ENCODE results near the gene MAP3K3.

Gene MAP3K3

DNA sequence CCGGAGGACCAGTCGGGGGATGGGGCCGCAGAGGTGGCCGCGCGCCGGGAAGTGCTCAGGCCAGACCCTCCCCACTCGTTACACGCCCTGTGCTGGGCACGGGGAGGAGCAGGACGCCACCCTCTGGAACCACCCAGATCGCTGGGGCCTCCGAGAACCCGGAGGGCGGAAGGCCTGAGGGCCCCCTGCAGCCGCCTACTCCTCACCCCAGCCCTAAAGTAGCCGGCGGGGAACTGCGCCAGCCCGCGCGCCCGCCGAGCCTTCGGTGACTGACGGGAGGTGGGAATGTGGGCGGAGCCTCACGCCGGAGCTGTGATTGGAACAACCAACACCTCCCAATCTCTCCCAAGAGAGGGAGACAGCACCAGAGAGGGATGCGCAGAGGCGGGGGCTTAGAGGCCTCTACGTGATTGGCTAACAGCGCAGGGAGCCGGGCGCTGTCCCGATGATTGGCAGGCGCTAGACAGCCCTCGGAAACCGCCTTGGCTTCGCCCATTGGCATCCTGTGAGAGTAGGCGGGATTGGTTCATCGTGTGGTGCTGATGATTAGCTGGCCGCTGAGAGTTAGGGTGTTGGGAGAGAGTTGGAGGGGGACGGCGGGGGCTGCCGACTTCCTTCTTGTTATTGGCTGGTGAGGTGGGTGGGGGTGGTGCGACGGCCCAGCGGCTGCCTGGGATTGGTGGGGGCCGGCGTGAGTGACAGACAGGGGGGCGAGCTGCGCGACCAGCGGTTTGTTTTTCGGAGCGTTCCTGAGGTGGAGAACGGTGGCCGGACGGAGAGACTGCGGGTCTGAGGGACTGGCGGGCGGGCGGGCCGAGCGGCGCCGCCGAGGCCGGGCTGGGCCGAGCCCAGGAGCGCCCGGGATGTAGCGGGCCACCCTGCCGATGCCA lies at the start of gene MAP3K3:
MAP3K3 (plus strand) TSS at position 734 of the 890 bp plus-strand sequence. CDS start 343 bp downstream, outside the sequence.
- DNase-seq = peak; percentile 100

DNA sequence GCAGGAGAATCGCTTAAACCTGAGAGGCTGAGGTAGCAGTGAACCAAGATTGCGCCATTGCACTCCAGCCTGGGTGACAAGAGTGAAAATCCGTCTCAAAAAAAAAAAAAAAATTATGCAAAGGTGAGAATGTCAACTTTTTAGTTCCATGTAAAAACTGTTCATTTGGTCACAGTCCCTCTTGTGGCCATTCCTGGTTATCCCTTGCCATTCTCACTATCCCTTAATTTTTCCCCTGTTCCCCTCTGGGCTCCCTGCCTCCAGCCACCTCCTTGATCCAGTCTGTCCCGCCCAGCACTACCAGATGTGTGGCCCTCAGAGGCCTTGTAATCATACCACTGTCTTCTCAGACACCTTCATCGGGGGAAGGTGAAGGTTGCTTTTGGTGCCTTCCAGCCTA lies 48.6 kb upstream of the MAP3K3 start:
- peak; percentile 6 for DNase-seq

DNA sequence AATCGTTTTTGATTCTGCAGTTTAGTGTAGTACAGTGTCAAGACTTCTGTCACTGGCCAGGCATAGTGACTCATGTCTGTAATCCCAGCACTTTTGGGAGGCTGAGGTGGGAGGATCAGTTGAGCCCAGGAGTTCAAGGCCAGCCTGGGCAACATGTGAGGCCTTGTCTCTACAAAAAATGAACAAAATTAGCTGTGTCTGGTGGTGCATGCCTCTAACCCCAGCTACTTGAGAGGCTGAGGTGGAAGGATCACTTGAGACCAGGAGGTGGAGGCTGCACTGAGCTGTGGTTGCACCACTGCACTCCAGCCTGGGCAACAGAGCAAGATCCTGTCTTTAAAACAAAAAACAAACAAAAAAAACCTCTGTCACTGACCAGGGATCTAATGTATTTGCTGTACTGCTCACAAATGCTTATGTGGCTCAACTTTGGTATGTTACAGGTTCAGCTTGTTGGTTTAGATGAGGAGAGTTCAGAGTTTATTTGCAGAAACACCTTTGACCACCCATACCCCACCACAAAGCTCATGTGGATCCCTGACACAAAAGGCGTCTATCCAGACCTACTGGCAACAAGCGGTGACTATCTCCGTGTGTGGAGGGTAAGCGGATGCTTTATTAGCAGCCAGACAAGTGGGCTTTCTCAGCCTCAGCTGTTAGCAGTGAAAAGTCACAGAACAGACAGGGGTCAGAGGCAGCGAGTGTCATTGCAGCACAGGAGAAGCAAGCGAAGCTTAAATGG lies 44.0 kb upstream of the MAP3K3 start:
- DNase-seq = no peak

DNA sequence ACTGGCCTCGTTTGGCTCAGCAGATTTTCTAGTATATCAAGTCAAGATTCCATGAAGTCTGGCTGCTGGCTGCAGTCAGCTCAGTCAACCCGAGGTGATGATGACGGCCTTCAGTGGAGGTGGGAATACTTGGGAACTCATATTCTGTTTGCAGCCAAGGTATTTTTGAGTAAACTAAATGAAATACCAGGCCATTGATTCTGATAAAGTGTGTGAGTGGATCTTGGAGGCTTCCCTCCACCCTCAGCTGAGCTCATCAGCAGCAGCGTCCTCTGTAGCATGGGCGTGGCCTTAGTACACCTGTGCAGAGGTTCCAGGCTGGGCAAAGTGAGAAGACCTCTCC lies 43.5 kb upstream of the MAP3K3 start:
- no peak for DNase-seq

DNA sequence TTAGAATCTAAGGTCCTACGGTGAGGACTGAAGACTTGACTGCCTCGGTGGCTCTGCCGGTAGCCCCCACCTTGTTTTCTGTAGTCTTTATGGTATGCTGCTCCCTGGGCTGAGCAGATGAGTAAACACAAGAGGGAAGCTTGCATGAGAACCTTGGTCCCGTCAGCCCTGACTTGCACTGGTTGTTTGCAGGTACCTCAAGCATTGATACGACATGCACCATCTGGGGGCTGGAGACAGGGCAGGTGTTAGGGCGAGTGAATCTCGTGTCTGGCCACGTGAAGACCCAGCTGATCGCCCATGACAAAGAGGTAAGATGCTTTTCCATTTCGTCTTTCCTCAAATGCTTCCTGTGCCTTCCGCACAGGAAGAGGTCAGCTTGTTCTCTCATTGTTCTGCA lies 42.6 kb upstream of the MAP3K3 start:
- DNase-seq = no peak

DNA sequence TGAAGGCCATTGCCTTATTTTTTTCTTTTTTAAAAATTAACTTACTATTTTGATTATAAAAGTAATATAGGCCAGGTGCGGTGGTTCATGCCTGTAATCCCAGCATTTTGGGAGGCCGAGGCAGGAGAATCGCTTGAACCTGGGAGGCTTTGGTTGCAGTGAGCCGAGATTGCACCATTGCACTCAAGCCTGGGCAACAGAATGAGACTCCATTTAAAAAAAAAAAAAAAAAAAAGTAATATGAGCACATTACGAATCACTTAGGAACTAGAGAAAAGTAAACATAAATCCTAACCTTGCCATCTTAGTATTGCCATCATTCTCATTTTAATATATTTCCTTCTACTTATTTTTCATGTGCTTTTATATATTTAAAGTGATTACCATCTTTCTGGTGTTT lies 34.4 kb upstream of the MAP3K3 start:
- DNase-seq = peak; percentile 25

DNA sequence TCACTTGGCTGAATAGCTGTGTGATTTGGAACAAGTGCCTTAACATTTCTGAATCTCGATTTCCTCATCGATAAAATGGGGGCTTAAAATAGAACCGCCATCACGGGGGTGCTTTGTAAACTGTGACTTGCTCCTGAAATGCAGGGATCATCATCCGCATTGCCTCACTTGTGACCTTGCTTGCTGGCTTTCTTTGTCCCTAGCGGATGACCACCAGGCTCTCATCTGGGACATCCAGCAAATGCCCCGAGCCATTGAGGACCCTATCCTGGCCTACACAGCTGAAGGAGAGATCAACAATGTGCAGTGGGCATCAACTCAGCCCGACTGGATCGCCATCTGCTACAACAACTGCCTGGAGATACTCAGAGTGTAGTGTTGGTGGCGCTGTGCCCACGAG lies 33.4 kb upstream of the MAP3K3 start:
- no peak for DNase-seq

DNA sequence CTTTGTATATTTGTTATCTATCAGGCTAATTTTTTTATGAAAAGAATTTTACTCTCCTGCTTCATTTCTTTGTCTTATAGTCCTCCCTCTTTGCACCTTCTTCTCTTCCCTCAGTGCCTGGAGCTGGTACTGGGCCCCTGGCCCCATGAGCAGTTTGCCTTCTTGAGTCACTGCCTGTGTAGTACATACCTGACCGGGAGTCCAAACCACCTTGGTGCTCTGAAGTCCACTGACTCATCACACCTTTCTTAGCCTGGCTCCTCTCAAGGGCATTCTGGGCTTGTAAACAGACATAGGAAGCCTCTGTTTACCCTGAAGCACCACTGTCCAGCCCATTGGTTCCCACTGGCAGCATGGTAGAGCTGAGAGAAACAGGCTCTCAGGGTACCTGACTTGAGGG lies 32.6 kb upstream of the MAP3K3 start:
- DNase-seq = no peak

DNA sequence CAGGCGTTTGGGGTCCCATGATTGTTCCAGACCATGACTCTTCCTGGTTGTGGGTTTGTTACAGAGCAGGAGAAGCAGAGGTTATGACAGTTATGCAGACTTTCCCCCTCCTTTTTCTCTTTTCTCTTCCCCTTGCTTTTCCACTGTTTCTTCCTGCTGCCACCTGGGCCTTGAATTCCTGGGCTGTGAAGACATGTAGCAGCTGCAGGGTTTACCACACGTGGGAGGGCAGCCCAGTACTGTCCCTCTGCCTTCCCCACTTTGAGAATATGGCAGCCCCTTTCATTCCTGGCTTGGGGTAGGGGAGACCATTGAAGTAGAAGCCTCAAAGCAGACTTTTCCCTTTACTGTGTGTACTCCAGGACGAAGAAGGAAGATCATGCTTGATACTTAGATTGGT lies 29.4 kb upstream of the MAP3K3 start:
- DNase-seq = no peak

DNA sequence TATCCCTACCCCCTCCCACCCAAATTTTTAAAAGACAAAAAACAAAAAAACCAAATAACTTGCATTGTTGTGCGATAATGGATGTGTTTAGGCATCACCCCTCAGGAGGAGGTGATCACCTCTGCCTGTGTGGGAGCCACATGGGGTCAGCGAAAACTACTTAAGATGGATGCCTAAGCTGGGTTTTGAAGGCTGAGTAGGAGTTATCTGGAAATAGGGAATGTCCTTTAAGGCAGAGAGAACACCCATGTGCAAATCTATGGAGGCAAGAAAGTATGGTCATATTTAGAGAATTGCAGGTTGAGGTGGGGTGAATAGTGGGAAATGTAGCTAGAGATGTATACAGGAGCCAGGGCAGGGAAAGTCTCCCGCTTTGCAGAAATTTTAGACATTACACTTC lies 27.1 kb upstream of the MAP3K3 start:
- no peak for DNase-seq

DNA sequence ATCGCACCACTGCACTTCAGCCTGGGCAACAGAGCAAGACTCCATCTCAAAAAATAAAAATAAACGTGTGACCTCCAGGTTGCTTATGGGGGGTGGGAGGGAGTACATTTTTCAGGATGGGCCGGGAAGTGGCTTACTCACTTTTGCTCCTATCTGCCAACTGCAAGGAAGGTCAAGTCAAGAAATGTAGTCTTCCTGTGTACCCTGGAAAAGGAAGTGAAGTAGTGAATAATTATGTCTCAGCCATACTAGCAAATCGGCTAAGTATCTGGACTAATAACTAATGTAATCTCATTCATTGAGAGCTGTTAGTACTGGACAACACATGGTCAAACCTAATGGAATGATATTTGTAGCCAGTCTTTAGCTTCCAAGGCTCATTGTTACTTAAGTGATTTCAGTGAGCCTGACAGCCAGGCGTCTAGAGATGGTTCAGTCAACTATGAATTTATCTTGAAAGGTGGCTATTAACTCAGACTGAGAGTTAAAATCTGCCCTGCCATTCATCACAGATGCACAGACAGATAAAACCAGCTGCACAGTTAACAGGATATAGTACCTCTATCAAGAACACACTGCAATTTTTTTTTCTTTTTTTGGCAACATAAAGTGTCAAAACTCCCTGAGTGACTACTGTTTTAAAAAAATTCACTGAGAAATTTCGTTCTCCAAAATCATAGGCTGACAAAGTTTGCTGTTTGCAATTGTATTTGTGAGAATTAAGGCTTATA lies 25.2 kb upstream of the MAP3K3 start:
- DNase-seq = no peak

DNA sequence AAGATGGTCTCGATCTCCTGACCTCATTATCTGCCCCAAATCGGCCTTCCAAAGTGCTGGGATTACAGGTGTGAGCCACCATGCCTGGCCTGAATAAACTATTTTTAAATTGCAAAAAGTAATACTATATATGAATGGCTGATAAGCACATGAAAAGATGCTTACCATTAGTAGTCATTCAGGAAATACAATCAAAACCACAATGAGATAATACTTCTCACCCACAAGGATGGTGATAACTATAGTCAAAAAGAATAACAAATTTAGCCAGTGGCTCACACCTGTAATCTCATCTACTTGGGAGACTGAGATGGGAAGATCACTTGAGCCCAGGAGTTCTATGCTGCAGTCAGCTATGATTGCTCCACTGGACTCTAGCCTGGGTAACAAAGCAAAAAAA lies 23.9 kb upstream of the MAP3K3 start:
- DNase-seq = no peak

DNA sequence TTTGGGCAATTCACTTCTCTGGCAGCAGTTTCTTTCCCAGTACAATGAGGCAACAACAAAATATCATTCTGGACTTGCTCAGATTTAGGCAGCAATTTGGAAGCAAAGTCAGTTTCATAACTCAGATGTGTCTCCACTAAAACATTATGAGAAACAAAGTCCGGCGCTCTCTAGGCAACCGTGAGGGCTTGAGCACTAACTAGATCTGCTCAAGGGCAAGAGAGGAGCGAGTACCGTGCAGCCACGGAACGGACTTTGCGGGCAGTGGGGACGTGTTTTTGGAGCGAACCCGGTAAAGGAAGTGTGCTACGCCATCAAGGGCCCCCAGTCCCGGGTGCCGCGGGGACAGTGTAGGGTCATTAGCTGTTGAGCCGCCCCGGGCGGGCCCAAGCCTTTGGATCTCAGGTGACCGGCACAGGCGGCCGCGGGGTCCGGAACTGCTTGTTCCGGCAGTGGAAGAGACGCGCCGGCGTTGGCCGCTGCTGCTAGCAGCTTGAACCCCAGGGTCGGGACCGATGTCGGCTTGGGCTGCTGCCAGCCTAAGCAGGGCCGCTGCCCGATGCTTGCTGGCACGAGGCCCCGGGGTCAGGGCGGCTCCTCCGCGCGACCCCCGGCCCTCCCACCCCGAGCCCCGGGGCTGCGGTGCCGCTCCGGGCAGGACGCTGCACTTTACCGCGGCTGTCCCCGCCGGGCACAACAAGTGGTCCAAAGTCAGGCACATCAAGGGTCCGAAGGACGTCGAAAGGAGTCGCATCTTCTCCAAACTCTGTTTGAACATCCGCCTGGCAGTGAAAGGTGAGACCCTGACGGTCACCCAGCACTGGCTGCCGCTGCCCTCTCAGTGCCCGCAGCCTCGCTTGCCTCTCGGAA lies 21.4 kb upstream of the MAP3K3 start, which contains the start of gene TACO1:
TACO1 (plus strand) TSS at position 327 of the 870 bp plus-strand sequence; CDS start at position 516, 189 bp downstream.
- peak; percentile 80 for DNase-seq

DNA sequence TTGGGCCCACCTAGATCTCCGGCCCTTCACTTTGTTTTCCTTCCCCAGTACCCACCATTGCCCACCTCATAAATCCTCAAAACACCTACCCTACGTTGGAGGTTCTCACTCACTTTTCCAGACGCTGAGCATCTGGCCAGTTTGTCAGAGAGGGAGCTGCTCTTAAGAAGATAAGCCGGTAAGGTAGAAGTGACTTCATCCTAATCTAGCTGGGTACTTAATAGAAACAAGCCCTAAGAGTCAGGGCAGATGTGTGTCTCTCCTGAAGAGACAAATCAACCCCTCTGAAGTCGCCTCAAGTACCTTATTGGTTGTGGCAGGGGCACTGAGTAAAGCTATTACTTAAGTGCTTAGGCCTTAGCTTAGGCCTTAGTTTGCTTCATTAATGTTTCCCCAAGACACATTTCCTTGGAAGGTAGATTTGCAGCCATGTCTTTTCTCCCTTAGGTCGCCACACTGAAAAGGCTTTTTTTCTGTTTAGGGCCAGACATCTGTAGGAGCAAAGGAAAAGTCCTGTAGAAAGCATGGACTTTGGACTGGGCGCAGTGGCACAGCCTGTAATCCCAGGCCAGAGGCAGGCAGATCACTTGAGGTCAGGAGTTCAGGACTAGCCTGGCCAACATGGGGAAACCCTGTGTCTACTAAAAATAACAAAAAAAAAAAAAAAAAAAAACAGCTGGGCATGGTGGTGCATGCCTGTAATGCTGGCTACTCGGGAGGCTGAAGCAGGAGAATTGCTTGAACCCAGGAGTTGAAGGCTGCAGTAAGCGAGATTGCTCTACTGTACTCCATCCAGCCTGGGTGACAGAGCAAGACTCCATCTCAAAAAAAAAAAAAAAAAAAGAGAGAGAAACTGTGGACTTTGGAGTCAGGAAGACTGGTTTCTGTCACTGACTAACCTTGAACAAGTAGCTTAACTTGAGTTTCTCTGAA lies 20.5 kb upstream of the MAP3K3 start:
- DNase-seq = no peak

DNA sequence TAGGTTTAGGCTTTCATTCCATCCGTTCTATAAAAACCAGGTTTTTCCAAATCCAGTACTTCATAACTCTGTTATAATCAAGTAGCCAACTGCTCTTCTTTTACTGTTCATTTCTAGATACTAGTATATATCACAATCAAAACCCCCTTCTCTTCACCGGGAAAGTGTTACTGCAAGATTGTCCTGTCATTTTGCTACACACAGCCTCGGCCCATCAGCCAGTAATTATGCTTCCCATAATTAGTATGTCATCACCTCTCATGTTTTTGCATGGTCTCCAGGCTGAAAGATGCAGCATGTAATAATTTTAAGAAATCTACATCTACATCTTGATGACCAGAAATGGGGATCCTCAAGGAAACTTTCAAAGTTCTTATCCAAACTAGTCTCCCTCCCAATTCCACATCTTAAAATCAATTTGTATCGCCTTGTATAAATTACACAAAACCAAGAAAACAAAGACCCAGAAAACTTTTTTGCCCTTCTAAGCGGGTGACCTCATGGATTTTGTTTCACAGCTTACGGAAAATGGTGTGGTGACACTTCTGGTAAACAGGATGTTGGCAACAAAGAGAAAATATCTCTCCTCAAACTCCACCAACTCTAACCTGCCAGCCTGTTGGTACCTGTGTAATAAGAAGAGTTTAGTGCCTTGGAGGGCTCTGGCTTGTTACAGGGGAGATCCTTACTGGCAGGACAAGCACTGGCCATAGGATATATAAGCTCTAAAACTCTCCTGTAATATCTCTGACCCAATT lies 12.2 kb upstream of the MAP3K3 start:
- DNase-seq = no peak

DNA sequence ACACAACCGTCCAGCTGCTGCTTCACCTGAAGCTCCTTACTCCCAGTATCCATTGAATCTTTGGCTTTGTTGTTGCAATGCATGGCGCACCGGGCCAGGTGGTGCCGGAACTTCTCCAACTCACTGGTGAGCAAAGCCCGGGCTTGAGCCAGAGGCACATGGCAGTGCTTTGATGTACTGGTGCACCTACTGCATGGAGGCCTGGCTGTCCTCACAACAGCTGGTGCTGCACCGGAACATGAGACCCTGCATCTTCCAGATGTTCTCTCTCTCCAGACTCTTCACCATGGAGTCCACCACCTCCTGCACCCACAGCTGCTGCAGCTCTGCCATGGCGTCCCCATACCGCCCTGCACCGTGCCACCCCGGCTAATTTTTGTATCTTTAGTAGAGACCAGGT lies 11.4 kb upstream of the MAP3K3 start:
- DNase-seq = no peak

DNA sequence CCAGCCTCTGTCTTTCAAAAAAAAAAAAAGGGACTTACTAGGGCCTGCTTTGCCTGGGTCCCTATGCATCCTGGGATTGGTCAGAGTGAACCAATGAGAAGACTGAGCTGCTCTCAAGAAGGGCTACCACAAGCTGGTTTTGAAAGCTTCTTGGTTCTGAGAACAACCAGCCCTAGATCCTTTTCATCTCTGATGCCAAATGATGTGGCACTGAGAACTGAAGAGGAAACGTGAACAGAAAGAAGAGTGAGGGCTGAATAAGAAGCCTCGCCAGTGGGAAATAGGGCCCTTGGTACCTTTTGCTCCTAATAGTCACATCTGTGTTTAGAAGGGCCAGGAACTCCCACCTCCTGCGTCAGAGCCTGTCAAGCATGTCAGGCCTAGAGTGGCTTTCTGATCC lies 10.9 kb upstream of the MAP3K3 start:
- no peak for DNase-seq

DNA sequence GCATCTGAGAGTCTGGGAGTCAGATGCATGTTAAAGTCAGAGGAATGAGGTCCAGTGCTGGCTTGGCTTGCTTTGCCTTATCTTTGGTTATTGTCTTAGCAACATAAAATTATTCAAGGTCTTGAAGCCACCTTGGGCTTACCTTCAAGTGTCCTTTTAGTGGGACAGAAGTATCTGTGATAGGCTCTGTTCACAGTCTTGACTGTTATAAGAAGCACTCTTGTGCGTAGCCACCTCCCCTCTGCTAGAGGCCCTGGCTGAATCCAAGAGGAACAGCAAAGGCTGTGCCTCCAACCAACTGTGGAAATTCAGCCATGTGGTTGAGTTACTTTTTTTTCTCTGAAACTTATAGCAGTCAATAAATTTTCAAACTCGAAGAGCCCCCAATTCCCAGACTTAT lies 8.6 kb upstream of the MAP3K3 start:
- no peak for DNase-seq

DNA sequence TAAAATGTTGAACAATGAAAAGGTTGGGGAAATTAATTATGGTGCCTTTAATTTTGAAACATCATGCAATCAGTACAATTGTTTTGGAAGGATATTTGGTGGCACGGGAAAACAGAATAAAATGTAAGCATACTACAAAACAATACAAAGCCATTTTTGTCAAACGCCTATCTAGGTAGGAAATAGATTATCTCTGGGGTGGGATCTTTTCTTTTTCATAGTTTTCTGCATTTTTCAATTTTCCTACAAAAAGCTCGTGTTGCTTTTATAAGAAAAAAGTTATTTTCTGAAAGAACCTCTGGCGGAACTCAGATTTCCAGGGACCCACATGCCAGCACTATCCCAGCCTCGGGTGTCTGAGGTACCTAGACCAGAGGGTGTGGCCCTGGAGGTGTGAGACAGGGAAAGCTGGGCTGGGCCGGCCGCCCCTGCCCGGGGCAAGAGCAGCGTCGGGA lies 961 bp upstream of the MAP3K3 start:
- no peak for DNase-seq

Measured in HCEC 1CT (cell line).